Stimulated activated CD4-positive, alpha-beta T cell treated with anti-CD3 and anti-CD28 coated beads, TNF-alpha, amount 100 ng/mL, for 4 hours (primary cell): Measurements from ENCODE around the gene TOM1.
"Not testable (repeated sequence)": the region's sequence is repeated elsewhere in the genome, so short reads cannot be mapped to it uniquely, and the experiment has no call there.

Experiments used
- DNase-seq, 3 experiments: peaks; one replicate each; pipeline ENCODE4 v3.0.0-alpha.2; 2020; ENCODE audit warnings: low read depth in 3 of 3

The TOM1 gene

DNA sequence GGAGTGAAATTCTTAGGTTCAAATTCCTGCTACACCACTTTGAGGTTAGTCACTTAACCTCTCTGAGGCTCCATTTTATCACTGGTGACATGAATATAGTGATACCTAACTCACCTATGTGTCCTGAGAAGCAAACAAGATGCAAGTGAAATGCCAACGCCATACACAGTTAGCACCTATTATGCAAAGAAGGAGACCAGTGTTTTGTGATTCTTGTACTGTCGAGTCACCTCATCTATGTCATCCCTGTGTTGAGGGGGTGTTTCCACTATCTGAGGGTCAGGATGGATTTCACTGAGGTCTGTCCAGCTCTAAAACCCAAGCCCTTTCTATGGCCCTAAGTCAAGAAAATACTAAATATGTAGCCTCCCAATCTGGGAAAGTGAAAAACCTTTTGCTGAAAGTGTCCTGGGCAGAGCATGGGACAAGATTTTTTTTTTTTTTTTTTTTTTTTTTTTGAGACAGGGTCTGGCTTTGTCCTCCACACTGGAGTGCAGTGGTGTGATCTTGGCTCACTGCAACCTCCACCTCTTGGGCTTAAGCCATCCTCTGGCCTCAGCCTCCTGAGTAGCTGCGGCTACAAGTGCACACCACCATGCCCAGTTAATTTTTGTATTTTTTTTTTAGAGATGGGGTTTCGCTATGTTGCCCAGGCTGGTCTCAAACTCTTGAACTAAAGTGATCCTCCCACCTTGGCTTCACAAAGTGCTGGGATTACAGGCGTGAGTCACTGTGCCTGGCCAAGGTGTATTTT is 95.3 kb downstream of the TOM1 start:
- DNase-seq: no peak

DNA sequence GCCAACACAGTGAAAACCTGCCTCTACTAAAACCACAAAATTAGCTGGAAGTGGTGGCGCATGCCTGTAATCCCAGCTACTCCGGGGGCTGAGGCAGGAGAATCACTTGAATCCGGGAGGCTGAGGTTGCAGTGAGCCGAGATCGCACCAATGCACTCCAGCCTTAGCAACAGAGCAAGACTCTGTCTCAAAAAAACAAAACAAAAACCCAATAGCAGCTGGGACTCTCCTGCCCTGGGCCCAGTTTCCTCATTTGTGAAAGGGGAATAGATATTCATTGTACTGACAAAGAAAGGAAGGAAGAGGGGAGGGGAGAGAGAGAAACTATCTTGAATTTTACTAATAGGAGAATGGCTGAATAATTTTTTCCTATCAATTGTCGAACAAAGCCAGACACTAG is 96.9 kb downstream of the TOM1 start:
- DNase-seq: not testable (repeated sequence)

DNA sequence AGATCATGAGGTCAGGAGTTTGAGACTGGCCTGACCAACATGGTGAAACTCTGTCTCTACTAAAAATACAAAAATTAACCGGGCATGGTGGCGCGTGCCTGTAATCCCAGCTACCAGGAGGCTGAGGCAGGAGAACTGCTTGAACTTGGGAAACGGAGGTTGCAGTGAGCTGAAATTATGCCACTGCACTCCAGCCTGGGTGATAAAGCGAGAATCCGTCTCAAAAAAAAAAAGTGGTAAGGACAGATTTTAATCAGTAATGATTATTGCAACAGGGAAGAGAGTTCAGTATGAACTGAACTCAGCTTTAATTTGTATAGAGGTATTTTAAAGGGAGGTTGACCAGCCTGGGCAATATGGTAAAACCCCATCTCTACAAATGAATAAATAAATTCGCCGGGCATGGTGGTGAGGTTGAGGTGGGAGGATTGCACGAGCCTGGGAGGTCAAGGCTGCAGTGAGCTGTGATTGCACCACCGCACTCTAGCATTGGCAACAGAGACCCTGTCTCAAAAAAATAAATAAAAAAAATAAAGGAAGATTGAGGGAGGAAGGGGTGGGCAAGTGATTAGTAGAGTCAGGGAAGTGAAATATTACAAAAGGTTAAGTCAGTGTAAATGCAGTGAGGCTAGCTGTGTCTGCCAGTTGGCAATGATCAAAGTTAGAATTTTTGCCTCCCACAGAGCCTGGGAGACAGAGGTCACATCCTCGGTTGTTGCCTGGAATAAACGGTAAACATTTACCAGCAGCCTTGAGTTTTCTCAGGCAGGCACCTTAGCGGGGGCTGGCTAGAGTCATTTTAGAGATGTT is 97.6 kb downstream of the TOM1 start:
- DNase-seq: no peak
